Natural killer cell (primary cell): ENCODE data around the gene TMIGD2. TPM values are rescaled to one million over a fixed set of nuclear protein-coding genes. Genes with fewer than 3 reads are reported as not detected.
A peak's percentile ranks its signal among the peaks of the same experiment; 100 is the strongest.

Source experiments
- ATAC-seq, 3 donors: fragments of 150-1000 bp in 2 of 3; fragments of 200-7000 bp in 1 of 3; cut with Tn5 transposase; 1 replicate in 1 of 3; 2 replicates in 2 of 3; pipeline ENCODE4 v1.10.0; 2021; ENCODE audit warnings: mild to moderate bottlenecking in 2 of 3, moderate library complexity in 2 of 3
- DNase-seq, 2 donors: peaks; one replicate each; pipeline versions ENCODE4 v3.0.0 to v3.0.0-alpha.2; 2013 to 2021; ENCODE audit warnings: mixed read lengths in 1 of 2
- H3K27ac ChIP-seq: one replicate; pipeline ENCODE4 v1.5.1; 2013; ENCODE audit warnings: mild to moderate bottlenecking, low read length
- H3K27me3 ChIP-seq: one replicate; pipeline ENCODE4 v1.6.1; 2013; ENCODE audit warnings: low read length; ENCODE audit not compliant: control insufficient read depth, insufficient read depth
- H3K36me3 ChIP-seq: one replicate; pipeline ENCODE4 v1.6.1; 2013; ENCODE audit warnings: low read length; ENCODE audit not compliant: control insufficient read depth, insufficient read depth
- H3K4me1 ChIP-seq: one replicate; pipeline ENCODE4 v1.6.1; 2013; ENCODE audit warnings: low read length; ENCODE audit not compliant: control insufficient read depth, insufficient read depth
- H3K4me3 ChIP-seq: one replicate; pipeline ENCODE4 v1.5.1; 2013; ENCODE audit warnings: low read length
- H3K9me3 ChIP-seq: one replicate; pipeline ENCODE4 v1.6.1; 2013; ENCODE audit warnings: low read length; ENCODE audit not compliant: control insufficient read depth, insufficient read depth
- H3K27ac Mint-ChIP-seq, 2 donors: one replicate each; pipeline ENCODE4 v1.8.0; 2022; ENCODE audit warnings: mild to moderate bottlenecking in 2 of 2, mixed read lengths in 2 of 2, moderate library complexity in 1 of 2
- H3K27me3 Mint-ChIP-seq, 2 donors: one replicate each; pipeline ENCODE4 v1.8.0; 2022; ENCODE audit warnings: low read depth in 2 of 2, mixed read lengths in 2 of 2
- H3K36me3 Mint-ChIP-seq: one replicate; pipeline ENCODE4 v1.8.0; 2022; ENCODE audit warnings: mixed read lengths
- H3K4me1 Mint-ChIP-seq, 2 donors: one replicate each; pipeline ENCODE4 v1.8.0; 2022; ENCODE audit warnings: mixed read lengths in 2 of 2
- H3K4me3 Mint-ChIP-seq: one replicate; pipeline ENCODE4 v1.8.0; 2022; ENCODE audit warnings: mild to moderate bottlenecking, moderate library complexity, mixed read lengths
- H3K9me3 Mint-ChIP-seq, 2 donors: one replicate each; pipeline ENCODE4 v1.8.0; 2022; ENCODE audit warnings: mixed read lengths in 2 of 2
- WGBS: methylation state at CpG from one replicate; pipeline ENCODE4 v1.1.7; 2013; ENCODE audit warnings: missing lambda C conversion rate; ENCODE audit not compliant: insufficient coverage; 5-methylcytosine and 5-hydroxymethylcytosine counted together
- intact Hi-C: fragments of 100-400 bp; cut with micrococcal nuclease; formaldehyde crosslinking; loops from one replicate; pipeline ENCODE4 v1.14.2; 2022
- total RNA-seq, 4 donors: library from RNA; stranded (reverse); fragments of 120-200 nt in 1 of 4; gene quantifications; one replicate each; pipeline versions ENCODE4 v1.2.3 to v1.2.4, GENCODE V29; 2013 to 2022
- TF ChIP-seq, protein P1 (sequence below): fragments of 200-600 bp; IDR thresholded peaks from one replicate; pipeline ENCODE4 v1.8.0; 2022; ENCODE audit warnings: antibody characterized with exemption

Gene TMIGD2
- total RNA-seq, 3 donors from 2014 or later (not counting 1 experiment from before 2014, with no cell fraction given): 33.8 to 45.3 (median 41.1) TPM

GRCh38 chr19:4279267-4279529, 23.0 kb downstream of the TMIGD2 start:
- peak in 1 of 3 donors; percentile 36 for ATAC-seq

GRCh38 chr19:4278419-4279266, 23.5 kb downstream of the TMIGD2 start, which contains the start of gene SHD:
Gene SHD, plus strand, starts transcription at chr19:4279266. Its CDS starts 798 bp downstream, at chr19:4280064.
- Mint-ChIP-seq H3K27me3 (peaks cover 6 to 14% of the 10 kb centered on the region in 2 donors), H3K27ac (no peak within 1 kb of the TSS), H3K4me1 (peaks cover 5 to 6% of the 10 kb centered on the region in 2 donors), H3K4me3 (peak within 1 kb of the TSS; percentile 70), H3K9me3 (no peaks in the 10 kb centered on the region), H3K36me3 (no peaks in the 10 kb centered on the region)
- intact Hi-C loops: no loop called here
- peaks cover 9% of the 10 kb centered on the region for H3K27me3 ChIP-seq
- H3K4me1 ChIP-seq: peaks cover 12% of the 10 kb centered on the region
- H3K4me3 ChIP-seq: no peak within 1 kb of the TSS
- ATAC-seq (no peak), DNase-seq (no peak)
- WGBS: 3% methylated on average over 30 of the region's 44 CpGs
- no peaks in the 10 kb centered on the region for H3K9me3 ChIP-seq
- H3K27ac ChIP-seq: no peak within 1 kb of the TSS
- TF ChIP-seq, protein P1, sequence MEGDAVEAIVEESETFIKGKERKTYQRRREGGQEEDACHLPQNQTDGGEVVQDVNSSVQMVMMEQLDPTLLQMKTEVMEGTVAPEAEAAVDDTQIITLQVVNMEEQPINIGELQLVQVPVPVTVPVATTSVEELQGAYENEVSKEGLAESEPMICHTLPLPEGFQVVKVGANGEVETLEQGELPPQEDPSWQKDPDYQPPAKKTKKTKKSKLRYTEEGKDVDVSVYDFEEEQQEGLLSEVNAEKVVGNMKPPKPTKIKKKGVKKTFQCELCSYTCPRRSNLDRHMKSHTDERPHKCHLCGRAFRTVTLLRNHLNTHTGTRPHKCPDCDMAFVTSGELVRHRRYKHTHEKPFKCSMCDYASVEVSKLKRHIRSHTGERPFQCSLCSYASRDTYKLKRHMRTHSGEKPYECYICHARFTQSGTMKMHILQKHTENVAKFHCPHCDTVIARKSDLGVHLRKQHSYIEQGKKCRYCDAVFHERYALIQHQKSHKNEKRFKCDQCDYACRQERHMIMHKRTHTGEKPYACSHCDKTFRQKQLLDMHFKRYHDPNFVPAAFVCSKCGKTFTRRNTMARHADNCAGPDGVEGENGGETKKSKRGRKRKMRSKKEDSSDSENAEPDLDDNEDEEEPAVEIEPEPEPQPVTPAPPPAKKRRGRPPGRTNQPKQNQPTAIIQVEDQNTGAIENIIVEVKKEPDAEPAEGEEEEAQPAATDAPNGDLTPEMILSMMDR: no peak
- no peaks in the 10 kb centered on the region for H3K36me3 ChIP-seq

More at GRCh38 chr19:4279267-4279529, 23.0 kb downstream of the TMIGD2 start:
- Mint-ChIP-seq H3K9me3 (no peaks in the 10 kb centered on the region), H3K4me1 (peaks cover 5 to 6% of the 10 kb centered on the region in 2 donors), H3K4me3 (no peak overlapping the region), H3K27ac (no peak overlapping the region), H3K27me3 (peaks cover 6 to 14% of the 10 kb centered on the region in 2 donors), H3K36me3 (no peaks in the 10 kb centered on the region)
- H3K27me3 ChIP-seq: peaks cover 9% of the 10 kb centered on the region
- TF ChIP-seq, protein P1: no peak
- H3K4me3 ChIP-seq: no peak overlapping the region
- no peaks in the 10 kb centered on the region for H3K36me3 ChIP-seq
- no peaks in the 10 kb centered on the region for H3K9me3 ChIP-seq
- H3K27ac ChIP-seq: no peak overlapping the region
- H3K4me1 ChIP-seq: peaks cover 12% of the 10 kb centered on the region
- WGBS: under 1% methylated on average over 30 of the region's 30 CpGs
- DNase-seq: no peak
- intact Hi-C loops: no loop called here

DNA sequence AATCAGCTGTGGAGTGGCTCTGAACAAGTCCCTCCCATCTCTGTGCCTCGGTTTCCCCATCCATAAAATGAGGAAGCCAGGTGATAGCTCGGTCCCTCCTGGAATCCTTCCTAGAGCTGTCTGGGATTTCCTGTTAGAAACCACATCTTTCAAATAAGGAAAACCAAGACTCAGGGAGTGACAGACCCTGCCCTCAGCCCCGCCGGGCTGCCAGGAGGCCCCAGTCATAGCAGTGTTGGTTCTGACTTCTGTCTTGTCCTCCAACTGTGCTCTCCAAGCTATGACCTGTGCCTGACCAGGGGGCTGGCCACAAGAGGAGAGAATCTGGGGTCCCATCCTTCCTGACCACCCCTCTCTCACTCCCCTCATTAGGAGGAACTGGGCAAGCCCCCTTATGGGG, 24.2 kb downstream of the TMIGD2 start:
- H3K27ac ChIP-seq: no peak overlapping the region
- no peak overlapping the region for H3K27ac Mint-ChIP-seq
- DNase-seq (no peak), ATAC-seq (no peak)
- no peak overlapping the region for H3K4me3 ChIP-seq
- no peaks in the 10 kb centered on the region for H3K9me3 Mint-ChIP-seq
- no peak overlapping the region for H3K4me3 Mint-ChIP-seq
- intact Hi-C loops: no loop called here
- WGBS: 20% methylated on average over 4 of the region's 4 CpGs
- no peaks in the 10 kb centered on the region for H3K36me3 Mint-ChIP-seq
- H3K4me1 ChIP-seq: peaks cover 12% of the 10 kb centered on the region
- H3K27me3 ChIP-seq: peaks cover 9% of the 10 kb centered on the region
- peaks cover 5 to 6% of the 10 kb centered on the region in 2 donors for H3K4me1 Mint-ChIP-seq
- H3K36me3 ChIP-seq: no peaks in the 10 kb centered on the region
- TF ChIP-seq, protein P1: no peak
- no peaks in the 10 kb centered on the region for H3K9me3 ChIP-seq
- H3K27me3 Mint-ChIP-seq: peaks cover 6 to 14% of the 10 kb centered on the region in 2 donors
